ENCODE measurements around the gene ALKBH5. TPM values are rescaled to one million over a fixed set of nuclear protein-coding genes. Genes with fewer than 3 reads are reported as not detected.

The ALKBH5 gene
- total RNA-seq, 1 experiment from 2014 or later, result 97.8 TPM

DNA sequence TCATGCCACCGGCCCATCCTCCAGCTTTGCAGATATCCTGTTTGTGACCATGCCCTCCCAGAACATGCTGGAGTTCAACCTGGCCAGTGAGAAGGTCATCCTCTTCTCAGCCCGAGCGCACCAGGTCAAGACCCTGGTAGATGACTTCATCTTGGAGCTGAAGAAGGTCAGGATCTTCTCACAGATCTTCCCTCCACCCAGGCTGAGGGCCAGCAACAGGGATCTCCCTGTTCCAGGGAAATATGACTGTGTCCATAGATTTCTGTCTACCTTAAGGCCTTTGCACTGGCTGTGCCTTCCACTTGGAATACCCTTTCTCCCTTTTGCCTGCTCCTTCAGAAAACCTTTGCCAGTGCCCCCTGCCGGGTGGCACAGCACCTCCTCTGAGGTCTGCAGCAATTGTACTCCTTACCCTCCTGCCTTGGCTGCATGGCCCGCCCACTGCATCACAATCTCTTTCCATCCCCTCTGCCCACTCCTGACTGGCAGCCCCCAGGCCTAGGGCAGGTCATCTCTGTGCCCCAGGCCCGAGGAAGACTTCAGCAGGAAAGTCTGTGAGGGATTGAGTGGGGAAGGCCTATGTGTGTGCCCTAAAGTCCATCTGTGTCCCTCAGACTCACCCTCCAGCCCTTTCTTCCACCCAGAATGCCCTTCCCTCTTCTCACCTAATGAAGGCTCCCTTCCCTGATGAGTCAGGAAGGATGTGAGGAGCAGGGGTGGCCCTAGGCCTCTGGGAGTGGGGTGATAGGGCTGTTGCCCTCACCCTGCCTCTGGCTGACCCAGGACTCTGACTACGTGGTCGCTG, 27.3 kb upstream of the ALKBH5 start:
- H3K4me3 ChIP-seq (replicated peaks in 1 of 2; ENCODE audit: low read depth in 1 of 2, low read length in 2 of 2), result no peak overlapping the region
- RAD21 ChIA-PET (ENCODE audit: low non-redundant PET in 1 of 2, low total read pairs in 2 of 2, uncharacterized antibody in 2 of 2, unreplicated experiment in 2 of 2), result no interaction called here
- peak overlapping the region; percentile 34 for H3K9ac ChIP-seq (ENCODE audit: low read length)
- H3K9me3 ChIP-seq (ENCODE audit: control insufficient read depth in 1 of 2, insufficient read depth in 1 of 2, low read depth in 1 of 2, low read length in 2 of 2), result no peaks in the 10 kb centered on the region
- H3K27me3 ChIP-seq (ENCODE audit: insufficient read depth, low read length), result no peaks in the 10 kb centered on the region
- BruUV-seq (replicated peaks), result no TSS peak
- no peak overlapping the region for H2AFZ ChIP-seq (ENCODE audit: low read depth, low read length, poor library complexity, severe bottlenecking)
- H4K20me1 ChIP-seq (ENCODE audit: insufficient read depth), result no peaks in the 10 kb centered on the region
- H3K36me3 ChIP-seq (ENCODE audit: control insufficient read depth in 1 of 2, insufficient read depth in 2 of 2, low read length in 2 of 2), result no peaks in the 10 kb centered on the region
- CTCF ChIA-PET, result interaction anchor here (1.3 kb wide), 1 partner anchor 28 kb away, joined by 3 read pairs; the partner anchor contains the start of gene ALKBH5
- TF ChIP-seq, protein P1, sequence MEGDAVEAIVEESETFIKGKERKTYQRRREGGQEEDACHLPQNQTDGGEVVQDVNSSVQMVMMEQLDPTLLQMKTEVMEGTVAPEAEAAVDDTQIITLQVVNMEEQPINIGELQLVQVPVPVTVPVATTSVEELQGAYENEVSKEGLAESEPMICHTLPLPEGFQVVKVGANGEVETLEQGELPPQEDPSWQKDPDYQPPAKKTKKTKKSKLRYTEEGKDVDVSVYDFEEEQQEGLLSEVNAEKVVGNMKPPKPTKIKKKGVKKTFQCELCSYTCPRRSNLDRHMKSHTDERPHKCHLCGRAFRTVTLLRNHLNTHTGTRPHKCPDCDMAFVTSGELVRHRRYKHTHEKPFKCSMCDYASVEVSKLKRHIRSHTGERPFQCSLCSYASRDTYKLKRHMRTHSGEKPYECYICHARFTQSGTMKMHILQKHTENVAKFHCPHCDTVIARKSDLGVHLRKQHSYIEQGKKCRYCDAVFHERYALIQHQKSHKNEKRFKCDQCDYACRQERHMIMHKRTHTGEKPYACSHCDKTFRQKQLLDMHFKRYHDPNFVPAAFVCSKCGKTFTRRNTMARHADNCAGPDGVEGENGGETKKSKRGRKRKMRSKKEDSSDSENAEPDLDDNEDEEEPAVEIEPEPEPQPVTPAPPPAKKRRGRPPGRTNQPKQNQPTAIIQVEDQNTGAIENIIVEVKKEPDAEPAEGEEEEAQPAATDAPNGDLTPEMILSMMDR (IDR thresholded peaks at IDR 0.05 in 2 of 3, conservative IDR thresholded peaks at IDR 0.05 in 1 of 3; ENCODE audit: borderline replicate concordance in 1 of 3, insufficient read depth in 1 of 3, low read depth in 2 of 3, low read length in 2 of 3), result peak in 2 of 3 experiments; percentile 44 to 48; a peak in 4 of 6 replicates
- no peak for TF ChIP-seq EZH2 (IDR thresholded peaks at IDR 0.05)
- POLR2A ChIA-PET, result no interaction called here
- intact Hi-C loops (cut with micrococcal nuclease), result loop anchor here (2.0 kb wide), 1 partner anchor 16 kb away; no protein-coding TSS in a partner anchor
- DNase-seq (ENCODE audit: low read depth, low spot score) (no peak), ATAC-seq (no peak)
- H3K27ac ChIP-seq (ENCODE audit: low read depth, low read length), result peak overlapping the region; percentile 40; the same call in 1 of the 2 replicates
- peak overlapping the region; percentile 55 for H3K4me2 ChIP-seq (ENCODE audit: low read length)
- H3K9me2 ChIP-seq (ENCODE audit: insufficient read depth), result no peaks in the 10 kb centered on the region
- H3K4me1 ChIP-seq (ENCODE audit: control insufficient read depth in 1 of 2, insufficient read depth in 2 of 2, low read length in 2 of 2), result peaks cover 21 to 60% of the 10 kb centered on the region in 2 experiments
- no peaks in the 10 kb centered on the region for H3K79me2 ChIP-seq (ENCODE audit: insufficient read depth, low read length)

DNA sequence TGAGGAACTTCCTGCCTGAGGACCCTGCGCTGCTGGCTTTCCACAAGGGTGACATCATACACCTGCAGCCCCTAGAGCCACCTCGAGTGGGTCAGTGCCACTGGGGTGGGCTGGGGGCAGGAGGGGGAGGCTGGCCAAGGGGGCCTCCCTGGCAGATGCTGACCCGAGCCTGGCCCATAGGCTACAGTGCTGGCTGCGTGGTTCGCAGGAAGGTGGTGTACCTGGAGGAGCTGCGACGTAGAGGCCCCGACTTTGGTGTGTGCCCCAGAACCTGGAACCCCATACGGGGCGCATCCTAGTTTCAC, 26.7 kb upstream of the ALKBH5 start:
- ChIA-PET RAD21 (ENCODE audit: low non-redundant PET in 1 of 2, low total read pairs in 2 of 2, uncharacterized antibody in 2 of 2, unreplicated experiment in 2 of 2) (no interaction called here), CTCF (no interaction called here), POLR2A (no interaction called here)
- Histone ChIP-seq H3K9ac (ENCODE audit: low read length) (peak overlapping the region; percentile 34; the same call in 1 of the 2 replicates), H3K79me2 (ENCODE audit: insufficient read depth, low read length) (no peaks in the 10 kb centered on the region), H3K4me3 (replicated peaks in 1 of 2; ENCODE audit: low read depth in 1 of 2, low read length in 2 of 2) (no peak overlapping the region), H3K9me3 (ENCODE audit: control insufficient read depth in 1 of 2, insufficient read depth in 1 of 2, low read depth in 1 of 2, low read length in 2 of 2) (no peaks in the 10 kb centered on the region), H3K4me2 (ENCODE audit: low read length) (peak overlapping the region; percentile 55), H3K9me2 (ENCODE audit: insufficient read depth) (no peaks in the 10 kb centered on the region), H4K20me1 (ENCODE audit: insufficient read depth) (no peaks in the 10 kb centered on the region), H2AFZ (ENCODE audit: low read depth, low read length, poor library complexity, severe bottlenecking) (no peak overlapping the region), H3K27ac (ENCODE audit: low read depth, low read length) (peak overlapping the region; percentile 40; the same call in 1 of the 2 replicates), H3K36me3 (ENCODE audit: control insufficient read depth in 1 of 2, insufficient read depth in 2 of 2, low read length in 2 of 2) (no peaks in the 10 kb centered on the region), H3K4me1 (ENCODE audit: control insufficient read depth in 1 of 2, insufficient read depth in 2 of 2, low read length in 2 of 2) (peaks cover 21 to 60% of the 10 kb centered on the region in 2 experiments), H3K27me3 (ENCODE audit: insufficient read depth, low read length) (no peaks in the 10 kb centered on the region)
- DNase-seq (ENCODE audit: low read depth, low spot score) (no peak), ATAC-seq (no peak)
- BruUV-seq (replicated peaks), result no TSS peak
- intact Hi-C loops (cut with micrococcal nuclease), result loop anchor here (2.0 kb wide), 1 partner anchor 16 kb away; no protein-coding TSS in a partner anchor
- TF ChIP-seq ELF1 (IDR thresholded peaks at IDR 0.05; ENCODE audit: borderline replicate concordance, low read depth) (no peak), SRF (IDR thresholded peaks at IDR 0.05; ENCODE audit: low read depth) (no peak), CEBPB (IDR thresholded peaks at IDR 0.05; ENCODE audit: low read depth) (no peak), SP1 (IDR thresholded peaks at IDR 0.05; ENCODE audit: low read depth) (no peak), EZH2phosphoT487 (IDR thresholded peaks at IDR 0.05; ENCODE audit: borderline replicate concordance) (no peak), ZFX (IDR thresholded peaks at IDR 0.05) (no peak), FOSL1 (IDR thresholded peaks at IDR 0.05; ENCODE audit: low read depth) (no peak), POLR2AphosphoS5 (IDR thresholded peaks at IDR 0.05; ENCODE audit: low read depth, low read length) (no peak), EZH2 (IDR thresholded peaks at IDR 0.05) (no peak)
- TF ChIP-seq, protein P2, sequence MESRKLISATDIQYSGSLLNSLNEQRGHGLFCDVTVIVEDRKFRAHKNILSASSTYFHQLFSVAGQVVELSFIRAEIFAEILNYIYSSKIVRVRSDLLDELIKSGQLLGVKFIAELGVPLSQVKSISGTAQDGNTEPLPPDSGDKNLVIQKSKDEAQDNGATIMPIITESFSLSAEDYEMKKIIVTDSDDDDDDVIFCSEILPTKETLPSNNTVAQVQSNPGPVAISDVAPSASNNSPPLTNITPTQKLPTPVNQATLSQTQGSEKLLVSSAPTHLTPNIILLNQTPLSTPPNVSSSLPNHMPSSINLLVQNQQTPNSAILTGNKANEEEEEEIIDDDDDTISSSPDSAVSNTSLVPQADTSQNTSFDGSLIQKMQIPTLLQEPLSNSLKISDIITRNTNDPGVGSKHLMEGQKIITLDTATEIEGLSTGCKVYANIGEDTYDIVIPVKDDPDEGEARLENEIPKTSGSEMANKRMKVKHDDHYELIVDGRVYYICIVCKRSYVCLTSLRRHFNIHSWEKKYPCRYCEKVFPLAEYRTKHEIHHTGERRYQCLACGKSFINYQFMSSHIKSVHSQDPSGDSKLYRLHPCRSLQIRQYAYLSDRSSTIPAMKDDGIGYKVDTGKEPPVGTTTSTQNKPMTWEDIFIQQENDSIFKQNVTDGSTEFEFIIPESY (IDR thresholded peaks at IDR 0.05; ENCODE audit: extremely low read depth, insufficient replicate concordance, low read length), result no peak
